Osteocyte (in vitro differentiated cells): ENCODE data around the gene METAP1D. TPM values are rescaled to one million over a fixed set of nuclear protein-coding genes. Genes with fewer than 3 reads are reported as not detected.
"Not testable (repeated sequence)": the region's sequence is repeated elsewhere in the genome, so short reads cannot be mapped to it uniquely, and the experiment has no call there.

ENCODE experiments used
- DNase-seq: peaks from one replicate; pipeline ENCODE4 v3.0.0; 2021; ENCODE audit warnings: mixed read lengths; ENCODE audit not compliant: unreplicated experiment; ENCODE audit errors: extremely low spot score
- H3K27ac Mint-ChIP-seq: one replicate; pipeline ENCODE4 v1.8.0; 2021; ENCODE audit warnings: mild to moderate bottlenecking, mixed read lengths; ENCODE audit not compliant: unreplicated experiment
- H3K27me3 Mint-ChIP-seq: one replicate; pipeline ENCODE4 v1.8.0; 2021; ENCODE audit warnings: mixed read lengths; ENCODE audit not compliant: unreplicated experiment
- H3K36me3 Mint-ChIP-seq: one replicate; pipeline ENCODE4 v1.8.0; 2021; ENCODE audit warnings: mixed read lengths; ENCODE audit not compliant: unreplicated experiment
- H3K4me1 Mint-ChIP-seq: one replicate; pipeline ENCODE4 v1.8.0; 2021; ENCODE audit warnings: mixed read lengths; ENCODE audit not compliant: unreplicated experiment
- H3K4me3 Mint-ChIP-seq: one replicate; pipeline ENCODE4 v1.8.0; 2021; ENCODE audit warnings: mild to moderate bottlenecking, moderate library complexity, mixed read lengths; ENCODE audit not compliant: unreplicated experiment
- H3K9me3 Mint-ChIP-seq: one replicate; pipeline ENCODE4 v1.8.0; 2021; ENCODE audit warnings: mixed read lengths; ENCODE audit not compliant: unreplicated experiment
- CTCF ChIP-seq: fragments of 200-600 bp; sonication (generic); IDR thresholded peaks from 2 replicates; pipeline ENCODE4 v1.5.0; 2021; ENCODE audit warnings: antibody characterized with exemption, mild to moderate bottlenecking, moderate library complexity
- total RNA-seq: library from RNA; stranded (reverse); gene quantifications from 2 replicates; pipeline ENCODE4 v1.2.1, GENCODE V29; 2021

The METAP1D gene
- total RNA-seq, 1 donor from 2014 or later = 8.5 TPM

- Mint-ChIP-seq H3K4me3 (no peak overlapping the region), H3K9me3 (no peaks in the 10 kb centered on the region), H3K4me1 (no peaks in the 10 kb centered on the region), H3K27me3 (peaks cover 2% of the 10 kb centered on the region), H3K36me3 (peaks cover 19% of the 10 kb centered on the region), H3K27ac (no peak overlapping the region)
- no peak for TF ChIP-seq CTCF
- no peak for DNase-seq
Measured at GRCh38 chr2:172062402-172063004, 62.8 kb downstream of the METAP1D start.

GRCh38 chr2:172063446-172063845, 63.7 kb downstream of the METAP1D start:
- Mint-ChIP-seq H3K36me3 (peaks cover 19% of the 10 kb centered on the region), H3K9me3 (no peaks in the 10 kb centered on the region), H3K27ac (no peak overlapping the region), H3K27me3 (peaks cover 2% of the 10 kb centered on the region), H3K4me1 (no peaks in the 10 kb centered on the region), H3K4me3 (no peak overlapping the region)
- DNase-seq = no peak
- no peak for TF ChIP-seq CTCF

- Mint-ChIP-seq H3K27ac (no peak overlapping the region), H3K4me1 (no peaks in the 10 kb centered on the region)
- no peak for TF ChIP-seq CTCF
Measured at GRCh38 chr2:172065111-172065510, 65.4 kb downstream of the METAP1D start.

GRCh38 chr2:172066394-172066886, 66.7 kb downstream of the METAP1D start:
- peaks cover 23% of the 10 kb centered on the region for H3K36me3 Mint-ChIP-seq
- H3K27ac Mint-ChIP-seq = no peak overlapping the region
- H3K27me3 Mint-ChIP-seq = peaks cover 2% of the 10 kb centered on the region
- H3K4me3 Mint-ChIP-seq = no peak overlapping the region
- no peaks in the 10 kb centered on the region for H3K4me1 Mint-ChIP-seq
- H3K9me3 Mint-ChIP-seq = no peaks in the 10 kb centered on the region
- DNase-seq = no peak
- TF ChIP-seq CTCF = no peak

More at GRCh38 chr2:172065111-172065510, 65.4 kb downstream of the METAP1D start:
- Mint-ChIP-seq H3K4me3 (no peak overlapping the region), H3K27me3 (peaks cover 2% of the 10 kb centered on the region), H3K9me3 (no peaks in the 10 kb centered on the region), H3K36me3 (peaks cover 19% of the 10 kb centered on the region)
- DNase-seq = no peak

GRCh38 chr2:172067905-172068304, 68.2 kb downstream of the METAP1D start:
- not testable (repeated sequence) for H3K27me3 Mint-ChIP-seq, DNase-seq, H3K27ac Mint-ChIP-seq, H3K4me3 Mint-ChIP-seq, H3K4me1 Mint-ChIP-seq, H3K9me3 Mint-ChIP-seq
- H3K36me3 Mint-ChIP-seq = peaks cover 15% of the 10 kb centered on the region
